Smooth muscle cell (in vitro differentiated cells): Measurements from ENCODE around the gene NRSN2. TPM values are rescaled to one million over a fixed set of nuclear protein-coding genes. Genes with fewer than 3 reads are reported as not detected.
"Not testable (repeated sequence)": the region's sequence is repeated elsewhere in the genome, so short reads cannot be mapped to it uniquely, and the experiment has no call there.

Source experiments
- DNase-seq: peaks from one replicate; lab custom pipeline; 2025; ENCODE audit not compliant: unreplicated experiment; lab: John Stamatoyannopoulos, UW
- H2AFZ ChIP-seq: fragments of 200-600 bp; sonication (generic); 2 replicates; pipeline ENCODE4 v1.6.0; 2016; ENCODE audit warnings: antibody characterized with exemption, low read depth, mild to moderate bottlenecking
- H3F3A ChIP-seq: fragments of 200-600 bp; sonication (generic); 2 replicates; pipeline ENCODE4 v1.6.0; 2017; ENCODE audit warnings: antibody characterized with exemption, low read depth
- H3K27ac ChIP-seq: fragments of 200-600 bp; sonication (generic); 2 replicates; pipeline ENCODE4 v1.5.1; 2016; ENCODE audit warnings: low read depth, mild to moderate bottlenecking
- H3K27me3 ChIP-seq: fragments of 200-600 bp; sonication (generic); 2 replicates; pipeline ENCODE4 v1.6.1; 2016; ENCODE audit warnings: low read depth, mild to moderate bottlenecking
- H3K36me3 ChIP-seq: fragments of 200-600 bp; sonication (generic); 2 replicates; pipeline ENCODE4 v1.5.1; 2016; ENCODE audit warnings: low read depth
- H3K4me1 ChIP-seq: fragments of 200-600 bp; sonication (generic); 2 replicates; pipeline ENCODE4 v1.5.1; 2016; ENCODE audit warnings: low read depth
- H3K4me2 ChIP-seq: fragments of 200-600 bp; sonication (generic); 2 replicates; pipeline ENCODE4 v1.6.0; 2016; ENCODE audit warnings: mild to moderate bottlenecking
- H3K4me3 ChIP-seq: fragments of 200-600 bp; sonication (generic); 2 replicates; pipeline ENCODE4 v1.5.1; 2016; ENCODE audit warnings: mild to moderate bottlenecking
- H3K79me2 ChIP-seq: fragments of 200-600 bp; sonication (generic); 2 replicates; pipeline ENCODE4 v1.6.0; 2016; ENCODE audit warnings: low read depth, mild to moderate bottlenecking
- H3K9ac ChIP-seq: fragments of 200-600 bp; sonication (generic); 2 replicates; pipeline ENCODE4 v1.6.0; 2016; ENCODE audit warnings: low read depth
- H3K9me3 ChIP-seq: fragments of 200-600 bp; sonication (generic); replicated peaks from 2 replicates; pipeline ENCODE4 v1.5.1; 2016; ENCODE audit warnings: low read depth
- H4K20me1 ChIP-seq: fragments of 200-600 bp; sonication (generic); 2 replicates; pipeline ENCODE4 v1.6.0; 2016; ENCODE audit warnings: low read depth
- WGBS: methylation state at CpG from one replicate; pipeline ENCODE4 v1.1.7; 2016; ENCODE audit warnings: low lambda C conversion rate; 5-methylcytosine and 5-hydroxymethylcytosine counted together
- polyA plus RNA-seq: library from polyadenylated mRNA; unstranded; fragments of >200 nt; fragmentation: Nextera tagmentation; extraction: Ambion mirVana; gene quantifications from 2 replicates; pipeline ENCODE4 v1.2.1, GENCODE V29; 2016
- total RNA-seq: library from RNA; depleted of rRNA; stranded (reverse); fragments of >200 nt; gene quantifications from 2 replicates; pipeline ENCODE4 v1.2.3, GENCODE V29; 2014
- TF ChIP-seq, protein P1 (sequence below): fragments of 200-600 bp; sonication (generic); IDR thresholded peaks from 2 replicates; pipeline ENCODE4 v1.5.1; 2017; ENCODE audit warnings: borderline replicate concordance, mild to moderate bottlenecking, antibody characterized with exemption; ENCODE audit not compliant: insufficient read depth, poor library complexity, severe bottlenecking

Gene NRSN2
- total and polyA plus RNA-seq, 2 experiments from 2014 or later = 50.1 to 107 TPM

DNA sequence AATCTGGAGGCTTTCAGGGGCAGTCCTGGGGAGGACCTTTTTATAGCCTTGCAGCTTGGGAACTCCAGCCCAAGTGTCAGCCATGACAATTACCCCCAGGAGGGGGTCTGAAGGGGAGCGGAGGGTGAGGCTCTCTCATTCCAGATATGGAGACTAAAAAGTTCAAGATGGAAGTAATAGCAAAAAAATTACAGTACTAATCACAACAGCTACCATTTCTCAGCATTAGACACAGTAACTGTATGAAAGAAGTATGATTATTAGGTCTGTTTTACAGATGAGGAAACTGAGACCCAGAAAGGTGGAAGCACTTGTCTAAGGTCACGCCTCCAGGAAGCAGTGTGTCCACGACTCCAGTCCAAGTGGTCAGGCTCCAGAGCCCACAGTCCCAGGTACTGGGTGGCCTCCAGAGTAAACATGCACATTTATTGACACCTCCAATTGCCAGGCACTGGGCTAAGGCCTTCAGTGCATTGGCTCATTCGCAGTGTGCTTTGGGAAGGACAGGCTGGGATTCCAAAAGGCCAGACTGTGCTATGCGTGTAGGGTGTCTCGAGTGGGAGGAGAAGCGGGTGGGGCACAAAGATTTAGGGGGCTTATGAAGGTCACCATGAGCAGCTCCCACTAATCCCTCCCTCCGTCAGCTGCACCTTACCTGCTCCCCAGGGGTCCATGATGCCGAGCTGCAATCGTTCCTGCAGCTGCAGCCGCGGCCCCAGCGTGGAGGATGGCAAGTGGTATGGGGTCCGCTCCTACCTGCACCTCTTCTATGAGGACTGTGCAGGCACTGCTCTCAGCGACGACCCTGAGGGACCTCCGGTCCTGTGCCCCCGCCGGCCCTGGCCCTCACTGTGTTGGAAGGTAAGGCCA lies 2.3 kb downstream of the NRSN2 start:
- no peaks in the 10 kb centered on the region for H3K27me3 ChIP-seq
- H3K27ac ChIP-seq = peak overlapping the region; percentile 97
- H3K79me2 ChIP-seq = peaks cover 17% of the 10 kb centered on the region
- H4K20me1 ChIP-seq = peaks cover 4% of the 10 kb centered on the region
- 97% methylated on average over 19 of the region's 19 CpGs for WGBS
- H3K36me3 ChIP-seq = no peaks in the 10 kb centered on the region
- no peak overlapping the region for H3K9ac ChIP-seq
- H2AFZ ChIP-seq = no peak overlapping the region
- no peaks in the 10 kb centered on the region for H3K9me3 ChIP-seq
- no peak for DNase-seq
- peaks cover 13% of the 10 kb centered on the region for H3F3A ChIP-seq
- H3K4me3 ChIP-seq = peak overlapping the region; percentile 82
- peak overlapping the region; percentile 98 for H3K4me2 ChIP-seq
- peaks cover 10% of the 10 kb centered on the region for H3K4me1 ChIP-seq
- TF ChIP-seq, protein P1, sequence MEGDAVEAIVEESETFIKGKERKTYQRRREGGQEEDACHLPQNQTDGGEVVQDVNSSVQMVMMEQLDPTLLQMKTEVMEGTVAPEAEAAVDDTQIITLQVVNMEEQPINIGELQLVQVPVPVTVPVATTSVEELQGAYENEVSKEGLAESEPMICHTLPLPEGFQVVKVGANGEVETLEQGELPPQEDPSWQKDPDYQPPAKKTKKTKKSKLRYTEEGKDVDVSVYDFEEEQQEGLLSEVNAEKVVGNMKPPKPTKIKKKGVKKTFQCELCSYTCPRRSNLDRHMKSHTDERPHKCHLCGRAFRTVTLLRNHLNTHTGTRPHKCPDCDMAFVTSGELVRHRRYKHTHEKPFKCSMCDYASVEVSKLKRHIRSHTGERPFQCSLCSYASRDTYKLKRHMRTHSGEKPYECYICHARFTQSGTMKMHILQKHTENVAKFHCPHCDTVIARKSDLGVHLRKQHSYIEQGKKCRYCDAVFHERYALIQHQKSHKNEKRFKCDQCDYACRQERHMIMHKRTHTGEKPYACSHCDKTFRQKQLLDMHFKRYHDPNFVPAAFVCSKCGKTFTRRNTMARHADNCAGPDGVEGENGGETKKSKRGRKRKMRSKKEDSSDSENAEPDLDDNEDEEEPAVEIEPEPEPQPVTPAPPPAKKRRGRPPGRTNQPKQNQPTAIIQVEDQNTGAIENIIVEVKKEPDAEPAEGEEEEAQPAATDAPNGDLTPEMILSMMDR = no peak

DNA sequence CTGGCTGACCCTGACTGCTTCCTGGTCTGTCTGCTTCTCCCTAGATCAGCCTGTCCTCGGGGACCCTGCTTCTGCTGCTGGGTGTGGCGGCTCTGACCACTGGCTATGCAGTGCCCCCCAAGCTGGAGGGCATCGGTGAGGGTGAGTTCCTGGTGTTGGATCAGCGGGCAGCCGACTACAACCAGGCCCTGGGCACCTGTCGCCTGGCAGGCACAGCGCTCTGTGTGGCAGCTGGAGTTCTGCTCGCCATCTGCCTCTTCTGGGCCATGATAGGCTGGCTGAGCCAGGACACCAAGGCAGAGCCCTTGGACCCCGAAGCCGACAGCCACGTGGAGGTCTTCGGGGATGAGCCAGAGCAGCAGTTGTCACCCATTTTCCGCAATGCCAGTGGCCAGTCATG lies 6.3 kb downstream of the NRSN2 start:
- H3K79me2 ChIP-seq = peaks cover 11% of the 10 kb centered on the region
- WGBS = 97% methylated on average over 13 of the region's 13 CpGs

DNA sequence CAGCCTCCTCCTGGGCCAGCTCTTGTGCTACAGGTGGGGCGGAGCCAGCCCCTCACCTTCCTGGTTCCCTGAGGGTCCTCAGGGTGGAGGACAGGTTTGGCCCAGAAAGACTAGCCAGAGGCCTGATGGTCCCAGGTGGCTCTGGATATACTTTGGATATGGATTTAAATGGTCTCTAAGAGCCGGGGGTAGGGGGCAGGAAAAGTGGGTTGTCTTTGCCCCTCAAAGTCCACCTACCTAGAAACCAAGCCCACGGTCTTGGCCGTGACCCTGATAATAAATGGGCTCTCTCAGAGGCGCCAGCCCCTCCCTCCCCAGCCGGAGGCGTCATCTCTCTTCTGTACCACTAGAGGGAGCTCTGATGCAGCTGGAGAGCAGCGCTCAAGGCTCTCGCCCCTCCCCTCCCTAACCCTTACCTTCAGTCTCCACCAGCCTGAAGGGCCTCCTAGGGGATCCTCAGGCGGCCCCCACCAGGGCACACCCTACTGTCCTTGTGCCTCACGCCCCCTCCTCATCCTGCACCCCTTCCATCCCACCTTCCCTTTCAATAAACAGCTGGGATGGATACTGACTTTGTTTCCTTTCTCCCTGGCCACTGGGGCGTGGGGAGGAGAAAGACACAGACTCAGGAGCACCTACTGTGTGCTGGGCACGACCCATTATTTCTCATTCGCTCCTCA lies 7.5 kb downstream of the NRSN2 start:
- H3K4me3 ChIP-seq = no peak overlapping the region
- no peak overlapping the region for H3K9ac ChIP-seq
- TF ChIP-seq, protein P1 = peak; percentile 92
- H3K27ac ChIP-seq = no peak overlapping the region
- no peaks in the 10 kb centered on the region for H3K4me1 ChIP-seq
- H4K20me1 ChIP-seq = no peaks in the 10 kb centered on the region
- no peak for DNase-seq
- no peaks in the 10 kb centered on the region for H3K27me3 ChIP-seq
- H3K36me3 ChIP-seq = no peaks in the 10 kb centered on the region
- no peaks in the 10 kb centered on the region for H3K9me3 ChIP-seq
- peaks cover 2% of the 10 kb centered on the region for H3K79me2 ChIP-seq
- peaks cover 8% of the 10 kb centered on the region for H3F3A ChIP-seq
- H3K4me2 ChIP-seq = peak overlapping the region; percentile 29
- H2AFZ ChIP-seq = no peak overlapping the region
- 24% methylated on average over 11 of the region's 14 CpGs for WGBS

More for the DNA sequence above, 6.3 kb downstream of the NRSN2 start:
- no peaks in the 10 kb centered on the region for H3K9me3 ChIP-seq
- H3K36me3 ChIP-seq = no peaks in the 10 kb centered on the region
- H3K4me2 ChIP-seq = no peak overlapping the region
- H3K4me3 ChIP-seq = no peak overlapping the region
- H3K4me1 ChIP-seq = peaks cover 5% of the 10 kb centered on the region
- TF ChIP-seq, protein P1 = no peak
- no peak overlapping the region for H2AFZ ChIP-seq
- peaks cover 6% of the 10 kb centered on the region for H3F3A ChIP-seq
- peaks cover 4% of the 10 kb centered on the region for H4K20me1 ChIP-seq
- no peak overlapping the region for H3K27ac ChIP-seq
- H3K27me3 ChIP-seq = no peaks in the 10 kb centered on the region
- no peak for DNase-seq
- H3K9ac ChIP-seq = no peak overlapping the region

DNA sequence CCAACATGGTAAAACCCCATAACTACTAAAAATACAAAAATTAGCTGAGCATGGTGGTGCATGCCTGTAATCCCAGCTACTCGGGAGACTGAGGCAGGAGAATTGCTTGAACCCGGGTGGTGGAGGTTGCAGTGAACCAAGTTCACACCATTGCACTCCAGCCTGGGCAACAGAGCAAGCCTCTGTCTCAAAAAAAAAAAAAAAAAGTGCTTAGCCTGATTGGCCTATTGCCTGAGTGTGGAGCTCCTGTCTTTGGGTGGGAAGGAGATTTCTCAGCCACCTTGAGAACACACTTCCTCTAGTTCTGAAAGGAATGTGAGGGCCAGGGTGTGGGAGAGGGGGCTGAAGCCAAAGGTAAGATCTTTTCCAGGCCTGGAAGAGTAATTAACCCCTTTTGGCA lies 9.2 kb downstream of the NRSN2 start:
- H4K20me1 ChIP-seq, H3K4me3 ChIP-seq, H3K4me2 ChIP-seq, H3K27me3 ChIP-seq, H3F3A ChIP-seq, H3K4me1 ChIP-seq, H2AFZ ChIP-seq, H3K36me3 ChIP-seq, H3K79me2 ChIP-seq, H3K9ac ChIP-seq, DNase-seq, H3K9me3 ChIP-seq, H3K27ac ChIP-seq: not testable (repeated sequence)
- 100% methylated on average over 2 of the region's 2 CpGs for WGBS
